IMR-90 (cell line): ENCODE measurements around the gene CERS6. TPM values are rescaled to one million over a fixed set of nuclear protein-coding genes. Genes with fewer than 3 reads are reported as not detected.

ENCODE experiments used
- ATAC-seq: fragments of 200-7000 bp; cut with Tn5 transposase; 2 replicates; pipeline ENCODE4 v1.9.1; 2020; ENCODE audit warnings: low read depth, mild to moderate bottlenecking, moderate library complexity
- BruUV-seq: library from RNA; stranded (reverse); fragments of 400-500 nt; replicated peaks from 2 replicates; lab custom pipeline; 2021; lab: Mats Ljungman, UMichigan
- CTCF ChIA-PET: fragments of 300-600 bp; formaldehyde crosslinking; extraction: SDS; loops from one replicate; lab custom pipeline; 2021; ENCODE audit warnings: antibody characterized with exemption; lab: Yijun Ruan, JAX
- POLR2A ChIA-PET: fragments of 300-600 bp; sonication (Branson Sonifier 250); formaldehyde crosslinking; loops from one replicate; lab custom pipeline; 2022; ENCODE audit warnings: antibody characterized with exemption; ENCODE audit not compliant: unreplicated experiment; lab: Charles Lee
- DNase-seq: peaks from one replicate; pipeline ENCODE4 v3.0.0; 2013
- H2AFZ ChIP-seq: replicated peaks from 2 replicates; pipeline ENCODE3; 2013; ENCODE audit warnings: low read length, mild to moderate bottlenecking; ENCODE audit not compliant: poor library complexity
- H2AK5ac ChIP-seq: 2 replicates; pipeline ENCODE4 v1.6.1; 2013; ENCODE audit warnings: low read depth, low read length, inconsistent platforms
- H2AK9ac ChIP-seq: replicated peaks from 2 replicates; pipeline ENCODE3; 2013; ENCODE audit warnings: mild to moderate bottlenecking, low read depth, low read length, moderate library complexity; ENCODE audit not compliant: poor library complexity
- H2BK120ac ChIP-seq: 2 replicates; pipeline ENCODE4 v1.6.1; 2013; ENCODE audit warnings: low read depth, low read length, inconsistent platforms
- H2BK15ac ChIP-seq: 3 replicates; pipeline ENCODE4 v1.6.1; 2013; ENCODE audit warnings: low read depth, low read length, inconsistent platforms
- H2BK20ac ChIP-seq: 2 replicates; pipeline ENCODE4 v1.6.1; 2013; ENCODE audit warnings: low read depth, mild to moderate bottlenecking, inconsistent platforms, low read length, moderate library complexity
- H2BK5ac ChIP-seq: 2 replicates; pipeline ENCODE4 v1.6.1; 2013; ENCODE audit warnings: mild to moderate bottlenecking, low read depth, low read length, inconsistent platforms; ENCODE audit not compliant: poor library complexity, severe bottlenecking
- H3K14ac ChIP-seq: replicated peaks from 2 replicates; pipeline ENCODE4 v1.6.1; 2013; ENCODE audit warnings: low read depth, low read length, inconsistent platforms
- H3K18ac ChIP-seq: 2 replicates; pipeline ENCODE4 v1.6.1; 2013; ENCODE audit warnings: low read depth, low read length, control low read depth
- H3K23ac ChIP-seq: 2 replicates; pipeline ENCODE4 v1.6.1; 2013; ENCODE audit warnings: low read depth, low read length, inconsistent platforms
- H3K27ac ChIP-seq: 2 replicates; pipeline ENCODE4 v1.5.1; 2013; ENCODE audit warnings: mild to moderate bottlenecking, control low read depth, low read length; ENCODE audit not compliant: insufficient read depth
- H3K27me3 ChIP-seq: 2 replicates; pipeline ENCODE4 v1.6.1; 2013; ENCODE audit warnings: low read length; ENCODE audit not compliant: control insufficient read depth, insufficient read depth
- H3K36me3 ChIP-seq: 2 replicates; pipeline ENCODE4 v1.6.1; 2013; ENCODE audit warnings: low read length, mixed read lengths; ENCODE audit not compliant: control insufficient read depth, insufficient read depth
- H3K4ac ChIP-seq: 2 replicates; pipeline ENCODE4 v1.6.1; 2013; ENCODE audit warnings: low read depth, low read length, inconsistent platforms
- H3K4me1 ChIP-seq: 2 replicates; pipeline ENCODE4 v1.6.1; 2013; ENCODE audit warnings: low read length, mixed read lengths; ENCODE audit not compliant: control insufficient read depth, insufficient read depth
- H3K4me2 ChIP-seq: 2 replicates; pipeline ENCODE4 v1.6.1; 2013; ENCODE audit warnings: low read depth, mild to moderate bottlenecking, control low read depth, low read length, moderate library complexity
- H3K4me3 ChIP-seq: 2 replicates; pipeline ENCODE4 v1.5.1; 2013; ENCODE audit warnings: low read depth, mild to moderate bottlenecking, control low read depth, low read length, moderate library complexity; ENCODE audit not compliant: insufficient read depth
- H3K56ac ChIP-seq: 2 replicates; pipeline ENCODE4 v1.6.1; 2013; ENCODE audit warnings: low read length, inconsistent platforms; ENCODE audit not compliant: insufficient read depth; ENCODE audit errors: extremely low read depth
- H3K79me1 ChIP-seq, 2 experiments: 2 replicates each; pipeline ENCODE4 v1.6.1; 2013; ENCODE audit warnings: low read length in 2 of 2, inconsistent platforms in 1 of 2, low read depth in 1 of 2
- H3K9ac ChIP-seq: 2 replicates; pipeline ENCODE4 v1.6.1; 2013; ENCODE audit warnings: low read depth, low read length, control low read depth
- H3K9me1 ChIP-seq: 2 replicates; pipeline ENCODE4 v1.6.1; 2013; ENCODE audit warnings: low read length, inconsistent platforms; ENCODE audit not compliant: insufficient read depth
- H3K9me3 ChIP-seq: 2 replicates; pipeline ENCODE4 v1.6.1; 2013; ENCODE audit warnings: low read length; ENCODE audit not compliant: control insufficient read depth, insufficient read depth
- H4K20me1 ChIP-seq: 2 replicates; pipeline ENCODE4 v1.6.1; 2013; ENCODE audit warnings: low read length, inconsistent platforms; ENCODE audit not compliant: insufficient read depth
- H4K5ac ChIP-seq: 2 replicates; pipeline ENCODE4 v1.6.1; 2013; ENCODE audit warnings: mild to moderate bottlenecking, low read depth, low read length, control low read depth
- H4K8ac ChIP-seq, 2 experiments: 2 replicates each; pipeline ENCODE4 v1.6.1; 2013; ENCODE audit warnings: low read depth in 2 of 2, low read length in 2 of 2, control low read depth in 1 of 2, inconsistent platforms in 1 of 2
- H4K91ac ChIP-seq: 2 replicates; pipeline ENCODE4 v1.6.1; 2013; ENCODE audit warnings: low read depth, low read length, inconsistent platforms; ENCODE audit not compliant: insufficient read depth
- BHLHE40 ChIP-seq: fragments of 150-350 bp; IDR thresholded peaks from 2 replicates; pipeline ENCODE4 v1.6.1; 2016; ENCODE audit warnings: mild to moderate bottlenecking, low read depth, low read length
- CEBPB ChIP-seq: IDR thresholded peaks from 2 replicates; pipeline ENCODE4 v1.6.1; 2012; ENCODE audit warnings: low read depth, low read length, improper control_type of control experiment
- CHD1 ChIP-seq: IDR thresholded peaks from 2 replicates; pipeline ENCODE4 v1.6.1; 2012; ENCODE audit warnings: low read depth, low read length, improper control_type of control experiment
- FOS ChIP-seq: fragments of 150-350 bp; IDR thresholded peaks from 2 replicates; pipeline ENCODE4 v1.6.1; 2016; ENCODE audit warnings: low read depth, low read length
- MAFK ChIP-seq: IDR thresholded peaks from 2 replicates; pipeline ENCODE4 v1.6.1; 2012; ENCODE audit warnings: low read depth, low read length, improper control_type of control experiment
- MAZ ChIP-seq: IDR thresholded peaks from 2 replicates; pipeline ENCODE4 v1.6.1; 2012; ENCODE audit warnings: low read depth, mild to moderate bottlenecking, low read length, improper control_type of control experiment, moderate library complexity, borderline replicate concordance
- MXI1 ChIP-seq: IDR thresholded peaks from 2 replicates; pipeline ENCODE4 v1.6.1; 2012; ENCODE audit warnings: low read depth, mild to moderate bottlenecking, low read length, moderate library complexity, borderline replicate concordance
- NFE2L2 ChIP-seq: fragments of 150-350 bp; IDR thresholded peaks from 2 replicates; pipeline ENCODE4 v1.6.1; 2016; ENCODE audit warnings: low read depth, mild to moderate bottlenecking, low read length
- RAD21 ChIP-seq: IDR thresholded peaks from 2 replicates; pipeline ENCODE4 v1.6.1; 2012; ENCODE audit warnings: low read length, improper control_type of control experiment
- RCOR1 ChIP-seq: IDR thresholded peaks from 2 replicates; pipeline ENCODE4 v1.6.1; 2012; ENCODE audit warnings: mild to moderate bottlenecking, low read length, improper control_type of control experiment; ENCODE audit not compliant: insufficient replicate concordance
- RFX5 ChIP-seq: IDR thresholded peaks from 2 replicates; pipeline ENCODE4 v1.8.0; 2012; ENCODE audit warnings: low read depth, mild to moderate bottlenecking, low read length, moderate library complexity
- SMC3 ChIP-seq: fragments of 150-350 bp; IDR thresholded peaks from 2 replicates; pipeline ENCODE4 v1.6.1; 2016; ENCODE audit warnings: low read depth, mild to moderate bottlenecking, antibody characterized with exemption, low read length, moderate library complexity
- WGBS, 2 experiments: methylation state at CpG; one replicate each; pipeline versions ENCODE4 v1.1.5 to v1.1.7; 2013; ENCODE audit warnings: missing lambda C conversion rate in 2 of 2; ENCODE audit not compliant: insufficient read length in 1 of 2; ENCODE audit errors: extremely low coverage in 2 of 2; 5-methylcytosine and 5-hydroxymethylcytosine counted together
- dilution Hi-C: fragments of 300-500 bp; cut with HindIII; formaldehyde crosslinking; loops from one replicate; pipeline ENCODE4 v1.14.3; 2018; ENCODE audit warnings: low sequenced_read_pairs; ENCODE audit not compliant: unreplicated experiment
- in situ Hi-C: fragments of 300-500 bp; cut with MboI; formaldehyde crosslinking; loops from 3 replicates; pipeline ENCODE4 v1.14.3; 2019; ENCODE audit warnings: low sequenced_read_pairs, inconsistent platforms, mixed read lengths
- intact Hi-C: fragments of 100-400 bp; cut with micrococcal nuclease; formaldehyde crosslinking; loops from 2 replicates; pipeline ENCODE4 v1.10.0; 2022
- polyA plus RNA-seq, 3 experiments: library from polyadenylated mRNA; depleted of rRNA; stranded (reverse); fragments of >200 nt; gene quantifications; 2 replicates each; pipeline ENCODE4 v1.2.3, GENCODE V29; 2012; ENCODE audit warnings: low replicate concordance in 1 of 3
- total RNA-seq: library from RNA; depleted of rRNA; stranded (reverse); fragments of >200 nt; gene quantifications from 2 replicates; pipeline ENCODE4 v1.2.3, GENCODE V29; 2012
- TF ChIP-seq, protein P1 (sequence below): fragments of 150-350 bp; IDR thresholded peaks from 2 replicates; pipeline ENCODE4 v1.6.1; 2017; ENCODE audit warnings: mild to moderate bottlenecking, antibody characterized with exemption, low read length, low read depth
- TF ChIP-seq, protein P2 (sequence below): fragments of 150-350 bp; IDR thresholded peaks from 2 replicates; pipeline ENCODE4 v1.6.1; 2016; ENCODE audit warnings: low read depth, mild to moderate bottlenecking, low read length, moderate library complexity, borderline replicate concordance
- TF ChIP-seq, protein P3 (sequence below): conservative IDR thresholded peaks from 2 replicates; pipeline ENCODE4 v1.5.1; 2012; ENCODE audit warnings: mild to moderate bottlenecking, low read depth, low read length, improper control_type of control experiment

The CERS6 gene
- total and polyA plus RNA-seq, 2 of the 4 experiments (the other 2 are of a cell fraction) = 2.1 to 5.7 TPM

DNA sequence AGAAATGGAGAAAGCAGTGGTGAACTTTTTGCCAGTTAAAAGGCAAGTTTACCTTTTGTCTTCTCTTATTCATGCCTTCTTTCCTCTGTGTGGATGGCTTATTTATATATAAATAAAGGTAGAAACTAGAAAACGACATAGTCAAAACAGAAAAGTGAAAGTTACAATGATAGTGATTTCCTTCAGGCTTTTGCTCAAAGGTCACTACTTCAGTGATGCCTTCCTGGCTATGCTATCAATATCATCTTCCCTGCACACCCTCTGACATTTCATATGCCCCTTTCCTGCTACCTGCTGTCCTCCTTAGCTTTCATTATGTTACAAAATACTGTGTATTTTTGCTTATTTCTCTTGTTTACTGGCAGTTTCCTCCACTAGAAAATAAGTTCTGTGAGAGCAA is 214.4 kb downstream of the CERS6 start:
- CTCF ChIA-PET = no interaction called here
- WGBS, 2 experiments = no CpG with 5 or more reads among the region's 1 CpG

More for the DNA sequence above, 214.4 kb downstream of the CERS6 start:
- Histone ChIP-seq H3K56ac (no peak overlapping the region), H3K14ac (no peak overlapping the region), H2AK5ac (no peak overlapping the region), H3K27ac (no peak overlapping the region), H2BK5ac (no peak overlapping the region), H3K9me1 (no peaks in the 10 kb centered on the region), H3K9me3 (no peaks in the 10 kb centered on the region), H3K9ac (no peak overlapping the region), H3K36me3 (no peaks in the 10 kb centered on the region), H2AFZ (no peak overlapping the region), H4K91ac (no peak overlapping the region), H4K20me1 (no peaks in the 10 kb centered on the region), H3K4me2 (no peak overlapping the region), H3K23ac (no peak overlapping the region), H3K4ac (no peak overlapping the region), H3K4me1 (no peaks in the 10 kb centered on the region), H3K79me1 (no peaks in the 10 kb centered on the region), H2AK9ac (no peak overlapping the region), H3K18ac (no peak overlapping the region), H3K27me3 (no peaks in the 10 kb centered on the region), H4K8ac (no peak overlapping the region), H4K5ac (no peak overlapping the region), H2BK120ac (no peak overlapping the region), H2BK20ac (no peak overlapping the region), H3K4me3 (no peak overlapping the region), H2BK15ac (no peak overlapping the region)
- DNase-seq = no peak
- BruUV-seq = no TSS peak
- no peak for ATAC-seq
- in situ Hi-C loops (no loop called here), intact Hi-C loops (no loop called here), dilution Hi-C loops (no loop called here)
- no peak for TF ChIP-seq SMC3
- TF ChIP-seq CHD1 = no peak
- no peak for TF ChIP-seq FOS
- no peak for TF ChIP-seq MXI1
- TF ChIP-seq BHLHE40 = no peak
- no peak for TF ChIP-seq CEBPB
- TF ChIP-seq MAZ = no peak
- no peak for TF ChIP-seq MAFK
- TF ChIP-seq, protein P1, sequence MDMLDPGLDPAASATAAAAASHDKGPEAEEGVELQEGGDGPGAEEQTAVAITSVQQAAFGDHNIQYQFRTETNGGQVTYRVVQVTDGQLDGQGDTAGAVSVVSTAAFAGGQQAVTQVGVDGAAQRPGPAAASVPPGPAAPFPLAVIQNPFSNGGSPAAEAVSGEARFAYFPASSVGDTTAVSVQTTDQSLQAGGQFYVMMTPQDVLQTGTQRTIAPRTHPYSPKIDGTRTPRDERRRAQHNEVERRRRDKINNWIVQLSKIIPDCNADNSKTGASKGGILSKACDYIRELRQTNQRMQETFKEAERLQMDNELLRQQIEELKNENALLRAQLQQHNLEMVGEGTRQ = no peak
- TF ChIP-seq, protein P2, sequence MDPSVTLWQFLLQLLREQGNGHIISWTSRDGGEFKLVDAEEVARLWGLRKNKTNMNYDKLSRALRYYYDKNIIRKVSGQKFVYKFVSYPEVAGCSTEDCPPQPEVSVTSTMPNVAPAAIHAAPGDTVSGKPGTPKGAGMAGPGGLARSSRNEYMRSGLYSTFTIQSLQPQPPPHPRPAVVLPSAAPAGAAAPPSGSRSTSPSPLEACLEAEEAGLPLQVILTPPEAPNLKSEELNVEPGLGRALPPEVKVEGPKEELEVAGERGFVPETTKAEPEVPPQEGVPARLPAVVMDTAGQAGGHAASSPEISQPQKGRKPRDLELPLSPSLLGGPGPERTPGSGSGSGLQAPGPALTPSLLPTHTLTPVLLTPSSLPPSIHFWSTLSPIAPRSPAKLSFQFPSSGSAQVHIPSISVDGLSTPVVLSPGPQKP = no peak
- TF ChIP-seq, protein P3, sequence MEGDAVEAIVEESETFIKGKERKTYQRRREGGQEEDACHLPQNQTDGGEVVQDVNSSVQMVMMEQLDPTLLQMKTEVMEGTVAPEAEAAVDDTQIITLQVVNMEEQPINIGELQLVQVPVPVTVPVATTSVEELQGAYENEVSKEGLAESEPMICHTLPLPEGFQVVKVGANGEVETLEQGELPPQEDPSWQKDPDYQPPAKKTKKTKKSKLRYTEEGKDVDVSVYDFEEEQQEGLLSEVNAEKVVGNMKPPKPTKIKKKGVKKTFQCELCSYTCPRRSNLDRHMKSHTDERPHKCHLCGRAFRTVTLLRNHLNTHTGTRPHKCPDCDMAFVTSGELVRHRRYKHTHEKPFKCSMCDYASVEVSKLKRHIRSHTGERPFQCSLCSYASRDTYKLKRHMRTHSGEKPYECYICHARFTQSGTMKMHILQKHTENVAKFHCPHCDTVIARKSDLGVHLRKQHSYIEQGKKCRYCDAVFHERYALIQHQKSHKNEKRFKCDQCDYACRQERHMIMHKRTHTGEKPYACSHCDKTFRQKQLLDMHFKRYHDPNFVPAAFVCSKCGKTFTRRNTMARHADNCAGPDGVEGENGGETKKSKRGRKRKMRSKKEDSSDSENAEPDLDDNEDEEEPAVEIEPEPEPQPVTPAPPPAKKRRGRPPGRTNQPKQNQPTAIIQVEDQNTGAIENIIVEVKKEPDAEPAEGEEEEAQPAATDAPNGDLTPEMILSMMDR = no peak
- TF ChIP-seq NFE2L2 = no peak
- TF ChIP-seq RAD21 = no peak
- TF ChIP-seq RFX5 = no peak
- no peak for TF ChIP-seq RCOR1
- POLR2A ChIA-PET = no interaction called here
